ENCODE results near the gene LRMDA. TPM values are rescaled to one million over a fixed set of nuclear protein-coding genes. Genes with fewer than 3 reads are reported as not detected.

The LRMDA gene
- total and polyA plus RNA-seq, 2 donors (not counting 3 experiments of a cell fraction or from before 2014, with no cell fraction given), result 9.7 to 18.0 TPM

DNA sequence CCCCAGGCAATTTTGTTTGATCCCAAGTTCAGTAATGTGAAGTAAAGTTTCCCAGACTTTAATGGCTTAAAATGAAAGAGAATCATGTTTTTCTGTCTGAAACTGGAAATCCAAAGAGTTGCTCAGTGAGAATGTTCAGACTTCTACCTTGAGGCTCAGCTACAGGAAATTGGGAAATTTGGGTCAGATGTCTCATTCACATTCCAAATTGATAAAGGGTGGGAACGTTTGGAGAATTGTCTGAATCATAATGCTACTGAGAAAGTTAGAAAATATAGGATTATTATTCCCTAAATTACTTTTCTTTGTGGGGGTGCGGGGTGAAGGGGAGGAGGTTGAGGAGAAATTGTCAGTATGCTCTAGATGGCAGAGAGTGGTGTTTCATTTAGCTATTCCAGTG lies 773.9 kb downstream of the LRMDA start:
- no peak overlapping the region for H2AFZ ChIP-seq (ENCODE audit: low read depth, low read length)
- H3K9ac ChIP-seq (replicated peaks; ENCODE audit: extremely low read depth, insufficient read depth, low read length), result no peak overlapping the region
- H3K9me1 ChIP-seq (replicated peaks; ENCODE audit: control insufficient read depth, extremely low read depth, insufficient read depth, low read length), result no peaks in the 10 kb centered on the region
- no peaks in the 10 kb centered on the region for H4K20me1 ChIP-seq (replicated peaks; ENCODE audit: control insufficient read depth, extremely low read depth, insufficient read depth, low read length)
- no peaks in the 10 kb centered on the region for H3K79me2 ChIP-seq (ENCODE audit: control insufficient read depth, insufficient read depth, low read length)
- dilution Hi-C loops (cut with MboI; ENCODE audit: extremely low pct_ligation_motif_present, low sequenced_read_pairs) (no loop called here), intact Hi-C loops (cut with micrococcal nuclease) (no loop called here)
- no peak for FAIRE-seq
- H3K36me3 ChIP-seq (ENCODE audit: control insufficient read depth in 2 of 2, extremely low read depth in 1 of 2, insufficient read depth in 2 of 2, low read length in 2 of 2), result no peaks in the 10 kb centered on the region
- H3K27me3 ChIP-seq (ENCODE audit: control insufficient read depth in 2 of 2, insufficient read depth in 2 of 2, low read length in 2 of 2), result no peaks in the 10 kb centered on the region
- ChIA-PET CTCF (no interaction called here), POLR2A (no interaction called here)
- no peaks in the 10 kb centered on the region for H3K9me3 ChIP-seq (replicated peaks; ENCODE audit: control insufficient read depth, insufficient read depth, low read length)
- no peak for DNase-seq (ENCODE audit: low read depth, low spot score)
- H3K27ac ChIP-seq (ENCODE audit: insufficient read depth, low read depth, low read length), result no peak overlapping the region
- TF ChIP-seq POLR2A (IDR thresholded peaks at IDR 0.05; ENCODE audit: low read depth, low read length) (no peak), MYC (IDR thresholded peaks at IDR 0.05; ENCODE audit: low read depth, low read length) (no peak), GATA2 (IDR thresholded peaks at IDR 0.05; ENCODE audit: insufficient read depth, insufficient read length, low read depth, low read length) (no peak), JUN (IDR thresholded peaks at IDR 0.05; ENCODE audit: borderline replicate concordance, insufficient read depth, insufficient read length, low read depth) (no peak)
- TF ChIP-seq, protein P1, sequence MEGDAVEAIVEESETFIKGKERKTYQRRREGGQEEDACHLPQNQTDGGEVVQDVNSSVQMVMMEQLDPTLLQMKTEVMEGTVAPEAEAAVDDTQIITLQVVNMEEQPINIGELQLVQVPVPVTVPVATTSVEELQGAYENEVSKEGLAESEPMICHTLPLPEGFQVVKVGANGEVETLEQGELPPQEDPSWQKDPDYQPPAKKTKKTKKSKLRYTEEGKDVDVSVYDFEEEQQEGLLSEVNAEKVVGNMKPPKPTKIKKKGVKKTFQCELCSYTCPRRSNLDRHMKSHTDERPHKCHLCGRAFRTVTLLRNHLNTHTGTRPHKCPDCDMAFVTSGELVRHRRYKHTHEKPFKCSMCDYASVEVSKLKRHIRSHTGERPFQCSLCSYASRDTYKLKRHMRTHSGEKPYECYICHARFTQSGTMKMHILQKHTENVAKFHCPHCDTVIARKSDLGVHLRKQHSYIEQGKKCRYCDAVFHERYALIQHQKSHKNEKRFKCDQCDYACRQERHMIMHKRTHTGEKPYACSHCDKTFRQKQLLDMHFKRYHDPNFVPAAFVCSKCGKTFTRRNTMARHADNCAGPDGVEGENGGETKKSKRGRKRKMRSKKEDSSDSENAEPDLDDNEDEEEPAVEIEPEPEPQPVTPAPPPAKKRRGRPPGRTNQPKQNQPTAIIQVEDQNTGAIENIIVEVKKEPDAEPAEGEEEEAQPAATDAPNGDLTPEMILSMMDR (IDR thresholded peaks at IDR 0.05; ENCODE audit: extremely low read depth in 1 of 2, insufficient read depth in 1 of 2, low read depth in 1 of 2, low read length in 2 of 2), result no peak
- H3K4me3 ChIP-seq (replicated peaks in 1 of 3; ENCODE audit: insufficient read depth in 1 of 3, low read depth in 1 of 3, low read length in 3 of 3), result no peak overlapping the region
- no peak overlapping the region for H3K4me2 ChIP-seq (ENCODE audit: insufficient read depth, low read length)
- BruUV-seq (replicated peaks), result no TSS peak
- H3K4me1 ChIP-seq (ENCODE audit: control insufficient read depth, extremely low read depth, insufficient read depth, low read length), result no peaks in the 10 kb centered on the region

DNA sequence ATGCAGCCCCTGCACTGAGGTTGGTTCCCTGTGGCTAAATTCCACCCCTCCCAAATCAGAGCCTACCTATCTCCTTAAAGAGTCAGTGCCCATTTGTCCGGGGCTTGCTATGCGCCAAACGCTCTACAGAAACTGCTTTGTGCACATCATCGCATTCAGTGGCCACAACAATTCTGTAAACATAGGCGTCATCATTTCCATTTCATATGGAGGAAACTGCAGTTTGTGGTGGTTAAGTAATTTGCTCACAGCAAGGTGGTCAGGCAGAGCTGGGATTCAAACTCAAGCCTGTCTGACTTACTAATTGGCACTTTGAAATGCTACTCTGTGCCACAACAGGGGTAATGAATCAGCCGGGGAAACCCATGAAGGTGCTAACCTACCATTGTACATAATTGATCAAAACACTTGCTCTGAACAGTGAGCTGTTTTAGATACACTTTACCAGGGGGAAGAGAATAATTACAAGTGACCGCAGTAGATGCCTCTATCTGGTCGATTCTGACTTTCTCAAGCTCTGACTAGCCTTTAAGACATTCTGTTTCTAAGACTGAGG lies 775.5 kb downstream of the LRMDA start:
- H3K9ac ChIP-seq (replicated peaks; ENCODE audit: extremely low read depth, insufficient read depth, low read length), result no peak overlapping the region
- POLR2A ChIA-PET, result no interaction called here

More for the DNA sequence above, 775.5 kb downstream of the LRMDA start:
- FAIRE-seq (no peak), DNase-seq (ENCODE audit: low read depth, low spot score) (no peak)
- H3K27me3 ChIP-seq (ENCODE audit: control insufficient read depth in 2 of 2, insufficient read depth in 2 of 2, low read length in 2 of 2), result no peaks in the 10 kb centered on the region
- intact Hi-C loops (cut with micrococcal nuclease) (no loop called here), dilution Hi-C loops (cut with MboI; ENCODE audit: extremely low pct_ligation_motif_present, low sequenced_read_pairs) (no loop called here)
- no peaks in the 10 kb centered on the region for H3K4me1 ChIP-seq (ENCODE audit: control insufficient read depth, extremely low read depth, insufficient read depth, low read length)
- BruUV-seq (replicated peaks), result no TSS peak
- no peaks in the 10 kb centered on the region for H3K9me3 ChIP-seq (replicated peaks; ENCODE audit: control insufficient read depth, insufficient read depth, low read length)
- no peak overlapping the region for H3K27ac ChIP-seq (ENCODE audit: insufficient read depth, low read depth, low read length)
- H2AFZ ChIP-seq (ENCODE audit: low read depth, low read length), result no peak overlapping the region
- TF ChIP-seq EZH2 (IDR thresholded peaks at IDR 0.05; ENCODE audit: borderline replicate concordance, low read depth, low read length, severe bottlenecking) (no peak), JUN (IDR thresholded peaks at IDR 0.05; ENCODE audit: borderline replicate concordance, insufficient read depth, insufficient read length, low read depth) (no peak), FOS (IDR thresholded peaks at IDR 0.05; ENCODE audit: borderline replicate concordance, insufficient read depth, low read length) (no peak), POLR2A (IDR thresholded peaks at IDR 0.05; ENCODE audit: low read depth, low read length) (no peak), POLR2AphosphoS5 (IDR thresholded peaks at IDR 0.05; ENCODE audit: insufficient read depth, low read depth, low read length) (no peak), GATA2 (IDR thresholded peaks at IDR 0.05; ENCODE audit: insufficient read depth, insufficient read length, low read depth, low read length) (no peak), MYC (IDR thresholded peaks at IDR 0.05; ENCODE audit: low read depth, low read length) (no peak)
- TF ChIP-seq, protein P2, sequence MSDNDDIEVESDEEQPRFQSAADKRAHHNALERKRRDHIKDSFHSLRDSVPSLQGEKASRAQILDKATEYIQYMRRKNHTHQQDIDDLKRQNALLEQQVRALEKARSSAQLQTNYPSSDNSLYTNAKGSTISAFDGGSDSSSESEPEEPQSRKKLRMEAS (IDR thresholded peaks at IDR 0.05; ENCODE audit: insufficient read depth, insufficient read length), result no peak
- TF ChIP-seq, protein P1 (IDR thresholded peaks at IDR 0.05; ENCODE audit: extremely low read depth in 1 of 2, insufficient read depth in 1 of 2, low read depth in 1 of 2, low read length in 2 of 2), result no peak
- no peak overlapping the region for H3K4me3 ChIP-seq (replicated peaks in 1 of 3; ENCODE audit: insufficient read depth in 1 of 3, low read depth in 1 of 3, low read length in 3 of 3)
- no peaks in the 10 kb centered on the region for H3K9me1 ChIP-seq (replicated peaks; ENCODE audit: control insufficient read depth, extremely low read depth, insufficient read depth, low read length)
- no peak overlapping the region for H3K4me2 ChIP-seq (ENCODE audit: insufficient read depth, low read length)
- no peaks in the 10 kb centered on the region for H3K79me2 ChIP-seq (ENCODE audit: control insufficient read depth, insufficient read depth, low read length)
- CTCF ChIA-PET, result interaction anchor here (1.4 kb wide), 1 partner anchor 12 kb away, joined by 3 read pairs; no protein-coding TSS in a partner anchor
- no peaks in the 10 kb centered on the region for H3K36me3 ChIP-seq (ENCODE audit: control insufficient read depth in 2 of 2, extremely low read depth in 1 of 2, insufficient read depth in 2 of 2, low read length in 2 of 2)
- H4K20me1 ChIP-seq (replicated peaks; ENCODE audit: control insufficient read depth, extremely low read depth, insufficient read depth, low read length), result no peaks in the 10 kb centered on the region
